WTC11 (cell line): ENCODE measurements around the gene LBH. TPM values are rescaled to one million over a fixed set of nuclear protein-coding genes. Genes with fewer than 3 reads are reported as not detected.

Experiments used
- ATAC-seq: fragments of 200-7000 bp; cut with Tn5 transposase; 2 replicates; pipeline ENCODE4 v1.10.0; 2021; ENCODE audit warnings: mild to moderate bottlenecking, moderate library complexity
- CTCF ChIA-PET: fragments of 300-600 bp; sonication (Branson Sonifier 250); formaldehyde crosslinking; loops from one replicate; lab custom pipeline; 2021; ENCODE audit warnings: antibody characterized with exemption; lab: Charles Lee
- POLR2A ChIA-PET: fragments of 350-600 bp; sonication (Branson Sonifier 250); formaldehyde crosslinking; loops from one replicate; lab custom pipeline; 2021; ENCODE audit warnings: antibody characterized with exemption; lab: Charles Lee
- DNase-seq: peaks from one replicate; pipeline ENCODE4 v3.0.0; 2021; ENCODE audit warnings: low spot score
- H3K27ac Mint-ChIP-seq: 2 replicates; pipeline ENCODE4 v1.8.0; 2021; ENCODE audit warnings: mixed read lengths
- H3K27me3 Mint-ChIP-seq: 2 replicates; pipeline ENCODE4 v1.8.0; 2021; ENCODE audit warnings: low read depth, mild to moderate bottlenecking, moderate library complexity, mixed read lengths
- H3K36me3 Mint-ChIP-seq: 2 replicates; pipeline ENCODE4 v1.8.0; 2021; ENCODE audit warnings: mixed read lengths
- H3K4me1 Mint-ChIP-seq: 2 replicates; pipeline ENCODE4 v1.8.0; 2022; ENCODE audit warnings: mixed read lengths
- H3K4me3 Mint-ChIP-seq: 2 replicates; pipeline ENCODE4 v1.8.0; 2021; ENCODE audit warnings: mild to moderate bottlenecking, moderate library complexity, mixed read lengths
- H3K9me3 Mint-ChIP-seq: 2 replicates; pipeline ENCODE4 v1.8.0; 2021; ENCODE audit warnings: mixed read lengths
- AR ChIP-seq: fragments of 250-450 bp; sonication (Bioruptor Pico); IDR thresholded peaks from 2 replicates; pipeline ENCODE4 v1.9.0; 2021; ENCODE audit warnings: mild to moderate bottlenecking
- ARID4B ChIP-seq: sonication (generic); formaldehyde crosslinking; IDR thresholded peaks from 2 replicates; pipeline ENCODE4 v1.8.0; 2023; ENCODE audit warnings: missing genetic modification reagents, mild to moderate bottlenecking, borderline replicate concordance
- CBFB ChIP-seq: sonication (generic); formaldehyde crosslinking; IDR thresholded peaks from 2 replicates; pipeline ENCODE4 v1.8.1; 2022; ENCODE audit warnings: mild to moderate bottlenecking, low read depth, missing genetic modification reagents
- CDX4 ChIP-seq: fragments of 250-450 bp; sonication (Bioruptor Pico); IDR thresholded peaks from 2 replicates; pipeline ENCODE4 v1.9.0; 2021; ENCODE audit warnings: moderate library complexity, mild to moderate bottlenecking, inconsistent platforms, borderline replicate concordance
- CREB1 ChIP-seq: sonication (generic); formaldehyde crosslinking; IDR thresholded peaks from 2 replicates; pipeline ENCODE4 v1.8.0; 2023; ENCODE audit warnings: mild to moderate bottlenecking, missing genetic modification reagents
- ERG ChIP-seq: fragments of 250-450 bp; sonication (Bioruptor Pico); IDR thresholded peaks from 2 replicates; pipeline ENCODE4 v1.8.0; 2021; ENCODE audit warnings: mild to moderate bottlenecking
- ETV6 ChIP-seq: sonication (generic); formaldehyde crosslinking; IDR thresholded peaks from 2 replicates; pipeline ENCODE4 v1.8.1; 2022; ENCODE audit warnings: mild to moderate bottlenecking, missing genetic modification reagents
- KAT7 ChIP-seq: sonication (generic); formaldehyde crosslinking; IDR thresholded peaks from 2 replicates; pipeline ENCODE4 v1.8.1; 2023; ENCODE audit warnings: missing genetic modification reagents, mild to moderate bottlenecking, borderline replicate concordance
- NR1H2 ChIP-seq: sonication (generic); formaldehyde crosslinking; IDR thresholded peaks from 2 replicates; pipeline ENCODE4 v1.9.0; 2021; ENCODE audit warnings: mild to moderate bottlenecking, moderate library complexity, missing genetic modification reagents
- SMAD3 ChIP-seq: sonication (generic); formaldehyde crosslinking; IDR thresholded peaks from 2 replicates; pipeline ENCODE4 v1.8.0; 2022; ENCODE audit warnings: missing genetic modification reagents, mild to moderate bottlenecking, borderline replicate concordance
- SOX15 ChIP-seq: fragments of 250-450 bp; sonication (Bioruptor Pico); IDR thresholded peaks from 2 replicates; pipeline ENCODE4 v1.9.0; 2021; ENCODE audit warnings: mild to moderate bottlenecking
- TEAD1 ChIP-seq: sonication (generic); formaldehyde crosslinking; IDR thresholded peaks from 2 replicates; pipeline ENCODE4 v1.8.0; 2022; ENCODE audit warnings: mild to moderate bottlenecking, missing genetic modification reagents
- USF1 ChIP-seq: sonication (generic); formaldehyde crosslinking; IDR thresholded peaks from 2 replicates; pipeline ENCODE4 v1.8.0; 2022; ENCODE audit warnings: mild to moderate bottlenecking, missing genetic modification reagents
- ZBTB21 ChIP-seq: sonication (generic); formaldehyde crosslinking; IDR thresholded peaks from 2 replicates; pipeline ENCODE4 v1.8.1; 2023; ENCODE audit warnings: mild to moderate bottlenecking, missing genetic modification reagents, borderline replicate concordance
- ZNF138 ChIP-seq: sonication (generic); formaldehyde crosslinking; conservative IDR thresholded peaks from 2 replicates; pipeline ENCODE4 v1.8.1; 2022; ENCODE audit warnings: mild to moderate bottlenecking, moderate library complexity, missing genetic modification reagents
- ZNF396 ChIP-seq: fragments of 250-450 bp; sonication (Bioruptor Pico); IDR thresholded peaks from 2 replicates; pipeline ENCODE4 v1.8.0; 2021; ENCODE audit warnings: mild to moderate bottlenecking, moderate library complexity, borderline replicate concordance
- ZNF416 ChIP-seq: fragments of 250-450 bp; sonication (Bioruptor Pico); IDR thresholded peaks from 2 replicates; pipeline ENCODE4 v1.9.0; 2021; ENCODE audit warnings: mild to moderate bottlenecking, inconsistent platforms
- ZNF423 ChIP-seq: fragments of 250-450 bp; sonication (Bioruptor Pico); IDR thresholded peaks from 2 replicates; pipeline ENCODE4 v2.1.2; 2022; ENCODE audit warnings: mild to moderate bottlenecking, moderate library complexity
- ZNF425 ChIP-seq: fragments of 250-450 bp; sonication (Bioruptor Pico); conservative IDR thresholded peaks from 2 replicates; pipeline ENCODE4 v1.9.0; 2021; ENCODE audit warnings: mild to moderate bottlenecking
- total RNA-seq: library from RNA; stranded (reverse); gene quantifications from 3 replicates; pipeline ENCODE4 v1.2.3, GENCODE V29; 2021

LBH gene
- total RNA-seq, 1 experiment from 2014 or later = 47.3 TPM

GRCh38 chr2:30222636-30223360, 8.5 kb upstream of the LBH start:
- CTCF ChIA-PET = interaction anchor here (1.0 to 3.1 kb wide), 2 partner anchors 17 to 57 kb away, joined by 3 to 12 read pairs; no protein-coding TSS in a partner anchor
- Mint-ChIP-seq H3K27me3 (peaks cover 7% of the 10 kb centered on the region; the same call in 1 of the 2 replicates), H3K4me1 (peaks cover 27% of the 10 kb centered on the region), H3K9me3 (no peaks in the 10 kb centered on the region), H3K27ac (no peak overlapping the region), H3K36me3 (no peaks in the 10 kb centered on the region), H3K4me3 (no peak overlapping the region)
- DNase-seq (no peak), ATAC-seq (no peak)
- TF ChIP-seq TEAD1 (no peak), ZNF416 (CRISPR knock-in tag) (no peak), CDX4 (CRISPR knock-in tag) (no peak), CBFB (CRISPR knock-in tag) (no peak), ZBTB21 (CRISPR knock-in tag) (no peak), ZNF396 (CRISPR knock-in tag) (no peak), KAT7 (CRISPR knock-in tag) (no peak), ERG (CRISPR knock-in tag) (no peak), SOX15 (CRISPR knock-in tag) (no peak), SMAD3 (CRISPR knock-in tag) (no peak), CREB1 (CRISPR knock-in tag) (no peak), AR (CRISPR knock-in tag) (no peak), ETV6 (no peak), NR1H2 (CRISPR knock-in tag) (no peak), ARID4B (CRISPR knock-in tag) (no peak), ZNF138 (CRISPR knock-in tag) (no peak), ZNF425 (CRISPR knock-in tag) (no peak), ZNF423 (no peak), USF1 (CRISPR knock-in tag) (no peak)
- POLR2A ChIA-PET = interaction anchor here (0.5 kb wide), 1 partner anchor 40 kb away, joined by 3 read pairs; no protein-coding TSS in a partner anchor
